EL (cell line): ENCODE results near the gene PEX7.
"Not testable (repeated sequence)": the region's sequence is repeated elsewhere in the genome, so short reads cannot be mapped to it uniquely, and the experiment has no call there.

Experiments used
- DNase-seq: peaks from one replicate; pipeline ENCODE4 v3.0.0-alpha.2; 2016

Gene PEX7

GRCh38 chr6:136791296-136792094, 30.9 kb upstream of the PEX7 start:
- peak; percentile 61 for DNase-seq

- DNase-seq: no peak
Measured at GRCh38 chr6:136792095-136792409, 30.3 kb upstream of the PEX7 start.

GRCh38 chr6:136792410-136793262, 29.8 kb upstream of the PEX7 start, which contains the start of gene MAP3K5:
Gene MAP3K5 (minus strand): TSS chr6:136792477. CDS start chr6:136792157, 320 bp downstream.
- peak; percentile 89 for DNase-seq

GRCh38 chr6:136793363-136793762, 29.0 kb upstream of the PEX7 start:
- DNase-seq: no peak

- no peak for DNase-seq
Measured at GRCh38 chr6:136795386-136795785, 27.0 kb upstream of the PEX7 start.

GRCh38 chr6:136795996-136796395, 26.4 kb upstream of the PEX7 start:
- no peak for DNase-seq

GRCh38 chr6:136798044-136798443, 24.3 kb upstream of the PEX7 start:
- DNase-seq: no peak

GRCh38 chr6:136801581-136801980, 20.8 kb upstream of the PEX7 start:
- DNase-seq: no peak

- no peak for DNase-seq
Measured at GRCh38 chr6:136803608-136804007, 18.8 kb upstream of the PEX7 start.

- DNase-seq: no peak
Measured at GRCh38 chr6:136809091-136809860, 13.1 kb upstream of the PEX7 start.

GRCh38 chr6:136811272-136811671, 11.1 kb upstream of the PEX7 start:
- DNase-seq: no peak

- DNase-seq: peak; percentile 28
Measured at GRCh38 chr6:136812174-136812573, 10.2 kb upstream of the PEX7 start.

GRCh38 chr6:136815608-136816007, 6.8 kb upstream of the PEX7 start:
- DNase-seq: not testable (repeated sequence)

- no peak for DNase-seq
Measured at GRCh38 chr6:136816656-136817055, 5.7 kb upstream of the PEX7 start.

- no peak for DNase-seq
Measured at GRCh38 chr6:136820561-136820960, 1.8 kb upstream of the PEX7 start.

GRCh38 chr6:136822046-136822375, 381 bp upstream of the PEX7 start:
- no peak for DNase-seq

GRCh38 chr6:136823128-136823660, 802 bp downstream of the PEX7 start:
- DNase-seq: no peak

- DNase-seq: no peak
Measured at GRCh38 chr6:136826216-136826615, 3.8 kb downstream of the PEX7 start.

- DNase-seq: no peak
Measured at GRCh38 chr6:136831873-136832562, 9.6 kb downstream of the PEX7 start.

GRCh38 chr6:136840276-136841001, 18.0 kb downstream of the PEX7 start:
- DNase-seq: no peak

GRCh38 chr6:136843210-136843609, 20.8 kb downstream of the PEX7 start:
- DNase-seq: no peak

GRCh38 chr6:136846046-136846445, 23.7 kb downstream of the PEX7 start:
- DNase-seq: peak; percentile 52
